ENCODE data around the gene RBMXL2. TPM values are rescaled to one million over a fixed set of nuclear protein-coding genes. Genes with fewer than 3 reads are reported as not detected.

The RBMXL2 gene
- total and polyA plus RNA-seq, 12 donors: not detected

- WGBS, 2 donors: 89 to 91% methylated on average over 1 of the region's 1 CpG
- no peak for DNase-seq
- Histone ChIP-seq H3K4me1 (no peaks in the 10 kb centered on the region), H3K9me3 (no peaks in the 10 kb centered on the region), H3K27ac (no peak overlapping the region), H3K27me3 (peaks cover 0 to 5% (median 0%) of the 10 kb centered on the region in 7 donors), H3K4me3 (no peak overlapping the region), H3K36me3 (no peaks in the 10 kb centered on the region)
- no peak for ATAC-seq
- no peak for TF ChIP-seq CTCF (IDR thresholded peaks at IDR 0.05)
- intact Hi-C loops (cut with DNase I): no loop called here
Observed at GRCh38 chr11:7138051-7138450, 49.3 kb downstream of the RBMXL2 start.

Other genes with a start within 250 kb of the RBMXL2 start
- gene OR10A5, start 243.3 kb upstream of the RBMXL2 start, total RNA-seq: not detected
- not detected for gene OR10A5, start 243.3 kb upstream of the RBMXL2 start, polyA plus RNA-seq
- gene OR10A2, start 225.9 kb upstream of the RBMXL2 start, total RNA-seq: not detected
- gene OR10A2, start 225.9 kb upstream of the RBMXL2 start, polyA plus RNA-seq: not detected
- gene OR10A4, start 212.4 kb upstream of the RBMXL2 start, total RNA-seq: not detected
- not detected for gene OR10A4, start 212.4 kb upstream of the RBMXL2 start, polyA plus RNA-seq
- not detected for gene OR2D2, start 196.5 kb upstream of the RBMXL2 start, total RNA-seq
- gene OR2D2, start 196.5 kb upstream of the RBMXL2 start, polyA plus RNA-seq: not detected
- gene OR2D3, start 168.0 kb upstream of the RBMXL2 start, total RNA-seq: not detected
- gene OR2D3, start 168.0 kb upstream of the RBMXL2 start, polyA plus RNA-seq: not detected
- under 1 TPM in 9 of 10 donors, not detected in 1; 0.19 to 0.52 (median 0.33) TPM for gene ZNF215, start 162.6 kb upstream of the RBMXL2 start, total RNA-seq
- under 1 TPM; 0.15 to 0.19 TPM for gene ZNF215, start 162.6 kb upstream of the RBMXL2 start, polyA plus RNA-seq
- gene ZNF214, start 68.7 kb upstream of the RBMXL2 start, total RNA-seq: 1 to 10 TPM in 6 of 10 donors, under 1 TPM in 4; 0.61 to 2.0 (median 1.3) TPM
- under 1 TPM; 0.22 to 0.68 TPM for gene ZNF214, start 68.7 kb upstream of the RBMXL2 start, polyA plus RNA-seq
- gene NLRP14, start 68.5 kb upstream of the RBMXL2 start, total RNA-seq: under 1 TPM in 2 of 10 donors, not detected in 8; 0.07 to 0.11 TPM
- gene NLRP14, start 68.5 kb upstream of the RBMXL2 start, polyA plus RNA-seq: not detected
- under 1 TPM in 8 of 10 donors, not detected in 2; 0.07 to 0.66 (median 0.37) TPM for gene SYT9, start 162.9 kb downstream of the RBMXL2 start, total RNA-seq
- under 1 TPM in 1 of 2 donors, not detected in 1; 0.01 TPM for gene SYT9, start 162.9 kb downstream of the RBMXL2 start, polyA plus RNA-seq